ENCODE measurements around the gene LAMA2.

LAMA2 gene

DNA sequence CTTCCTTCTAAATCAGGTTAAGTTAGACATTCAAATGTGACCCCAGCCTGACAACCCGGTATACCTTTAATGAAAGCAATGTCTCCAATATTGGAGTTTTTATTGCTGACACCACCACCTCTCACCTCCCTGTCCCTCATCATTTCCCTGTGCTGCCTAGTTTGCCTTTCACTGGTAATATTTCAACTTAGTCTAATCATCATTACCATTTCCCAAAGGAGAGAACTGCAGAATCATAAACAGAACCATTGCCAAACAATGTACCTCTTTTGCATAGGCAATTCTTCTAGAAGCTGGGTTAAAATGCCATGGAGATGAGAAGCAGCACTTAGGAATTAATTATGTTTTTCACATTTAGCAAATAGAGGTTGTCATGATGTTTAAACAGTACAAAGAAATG lies 370.3 kb downstream of the LAMA2 start:
- TF ChIP-seq, protein P1, sequence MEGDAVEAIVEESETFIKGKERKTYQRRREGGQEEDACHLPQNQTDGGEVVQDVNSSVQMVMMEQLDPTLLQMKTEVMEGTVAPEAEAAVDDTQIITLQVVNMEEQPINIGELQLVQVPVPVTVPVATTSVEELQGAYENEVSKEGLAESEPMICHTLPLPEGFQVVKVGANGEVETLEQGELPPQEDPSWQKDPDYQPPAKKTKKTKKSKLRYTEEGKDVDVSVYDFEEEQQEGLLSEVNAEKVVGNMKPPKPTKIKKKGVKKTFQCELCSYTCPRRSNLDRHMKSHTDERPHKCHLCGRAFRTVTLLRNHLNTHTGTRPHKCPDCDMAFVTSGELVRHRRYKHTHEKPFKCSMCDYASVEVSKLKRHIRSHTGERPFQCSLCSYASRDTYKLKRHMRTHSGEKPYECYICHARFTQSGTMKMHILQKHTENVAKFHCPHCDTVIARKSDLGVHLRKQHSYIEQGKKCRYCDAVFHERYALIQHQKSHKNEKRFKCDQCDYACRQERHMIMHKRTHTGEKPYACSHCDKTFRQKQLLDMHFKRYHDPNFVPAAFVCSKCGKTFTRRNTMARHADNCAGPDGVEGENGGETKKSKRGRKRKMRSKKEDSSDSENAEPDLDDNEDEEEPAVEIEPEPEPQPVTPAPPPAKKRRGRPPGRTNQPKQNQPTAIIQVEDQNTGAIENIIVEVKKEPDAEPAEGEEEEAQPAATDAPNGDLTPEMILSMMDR (IDR thresholded peaks at IDR 0.05; ENCODE audit: low read depth, low read length), result no peak
- H3K4me3 ChIP-seq (ENCODE audit: low read depth, low read length), result no peak overlapping the region

DNA sequence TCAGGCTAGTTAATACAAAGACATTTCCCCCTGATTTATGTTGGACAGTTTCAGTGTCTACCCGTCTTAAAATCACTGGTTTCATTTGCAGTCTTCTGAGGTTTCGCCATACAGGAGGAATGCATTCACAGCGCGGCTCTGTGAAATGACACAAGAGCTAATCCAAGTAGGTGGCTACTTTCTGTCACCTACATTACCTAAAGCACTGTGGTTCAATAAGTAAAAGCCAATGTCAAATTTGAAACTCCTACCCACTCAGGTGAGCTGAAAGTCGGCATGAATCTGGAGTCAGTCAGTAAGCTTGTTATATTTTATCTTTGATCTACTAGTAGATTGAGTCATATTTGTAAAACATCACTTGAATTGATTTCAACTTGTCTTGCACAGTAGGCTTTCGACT lies 370.8 kb downstream of the LAMA2 start:
- H3K4me3 ChIP-seq (ENCODE audit: low read depth, low read length), result no peak overlapping the region

DNA sequence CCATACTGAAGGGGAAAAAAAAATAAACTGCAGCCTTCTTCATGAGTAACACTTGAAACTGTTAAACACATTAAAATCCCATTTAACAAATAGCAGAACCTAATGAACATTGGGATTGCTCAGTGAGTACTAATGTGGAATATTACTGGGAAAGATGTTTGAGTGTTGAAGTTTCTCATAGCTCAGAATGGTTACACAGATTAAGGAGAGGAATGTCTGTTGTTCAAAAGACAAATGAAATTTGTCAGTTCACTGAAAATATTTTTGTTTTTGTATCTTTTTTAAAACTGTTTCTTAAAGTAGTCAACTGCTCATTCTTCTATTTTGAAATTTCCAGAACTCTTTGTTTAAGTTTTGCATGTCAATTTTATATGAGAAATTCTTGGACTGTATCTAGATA lies 374.3 kb downstream of the LAMA2 start:
- TF ChIP-seq, protein P1 (IDR thresholded peaks at IDR 0.05; ENCODE audit: low read depth, low read length), result no peak
- no peak overlapping the region for H3K4me3 ChIP-seq (ENCODE audit: low read depth, low read length)

More for the DNA sequence above, 370.8 kb downstream of the LAMA2 start:
- TF ChIP-seq, protein P1 (IDR thresholded peaks at IDR 0.05; ENCODE audit: low read depth, low read length), result no peak

DNA sequence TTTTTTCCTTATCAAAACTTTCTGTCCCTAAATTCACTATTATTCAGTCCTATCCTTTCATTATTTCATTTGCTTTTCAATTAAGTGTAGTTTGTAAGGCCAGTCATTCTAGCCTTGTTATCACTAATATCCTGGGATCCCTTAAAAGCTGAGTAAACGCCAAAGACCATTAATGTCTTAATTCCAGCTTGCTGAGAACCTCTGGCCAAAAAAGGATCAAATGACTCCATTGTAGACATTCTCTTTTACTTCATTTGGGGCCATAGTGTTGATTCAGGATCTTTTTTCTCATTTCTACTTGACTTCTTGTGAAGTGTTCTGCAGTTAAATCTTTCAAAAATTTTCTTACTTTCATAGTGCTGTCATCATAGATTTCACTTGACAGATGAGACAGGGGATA lies 379.7 kb downstream of the LAMA2 start:
- TF ChIP-seq, protein P1 (IDR thresholded peaks at IDR 0.05; ENCODE audit: low read depth, low read length), result no peak
- no peak overlapping the region for H3K4me3 ChIP-seq (ENCODE audit: low read depth, low read length)

DNA sequence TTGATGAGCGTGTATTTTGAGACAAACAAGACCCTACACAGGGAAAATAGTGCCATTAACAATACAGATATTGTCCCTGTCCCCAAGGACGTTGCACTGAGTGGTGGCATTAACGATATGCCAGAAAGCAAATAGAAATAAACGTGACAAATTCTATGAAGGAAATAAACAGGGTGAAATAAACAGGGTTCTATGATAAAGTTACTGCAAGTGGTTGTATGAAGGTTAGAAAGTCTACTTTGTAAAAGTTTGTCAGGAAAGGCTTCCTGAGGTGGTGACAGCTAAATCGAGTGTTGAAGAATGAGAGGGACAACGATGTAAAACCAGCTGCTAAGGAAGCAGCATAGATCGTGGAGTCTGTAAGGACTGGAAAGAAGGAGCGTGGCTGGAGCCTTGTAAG lies 380.2 kb downstream of the LAMA2 start:
- TF ChIP-seq, protein P1 (IDR thresholded peaks at IDR 0.05; ENCODE audit: low read depth, low read length), result no peak
- H3K4me3 ChIP-seq (ENCODE audit: low read depth, low read length), result no peak overlapping the region

DNA sequence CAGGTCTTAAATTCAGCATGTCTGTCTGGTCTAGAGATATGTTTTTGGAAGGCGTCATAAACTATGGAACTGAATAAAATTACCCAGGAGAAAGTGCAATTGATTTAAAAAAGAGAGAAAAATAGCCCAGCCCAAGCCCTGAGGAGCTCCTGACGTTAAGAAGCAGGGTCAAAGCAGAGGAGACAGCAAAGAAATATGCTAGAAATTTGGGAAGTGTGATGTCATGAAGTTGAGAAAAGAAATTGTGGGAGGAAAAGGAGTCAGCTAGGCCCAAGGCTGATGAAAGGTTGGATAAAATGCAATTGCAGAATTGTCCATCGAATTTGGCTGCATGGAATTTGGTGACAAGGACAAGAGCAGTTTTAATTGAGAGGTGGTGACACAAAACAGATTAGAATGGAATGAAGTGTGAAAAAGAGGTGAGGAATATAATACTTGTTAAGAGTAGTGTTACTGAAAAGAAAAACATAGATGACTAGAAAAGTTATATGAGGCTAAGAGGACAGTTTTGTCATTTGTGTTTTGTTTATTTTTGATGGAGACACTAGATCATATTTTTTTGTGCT lies 381.6 kb downstream of the LAMA2 start:
- H3K4me3 ChIP-seq (ENCODE audit: low read depth, low read length), result no peak overlapping the region
- TF ChIP-seq, protein P1 (IDR thresholded peaks at IDR 0.05; ENCODE audit: low read depth, low read length), result no peak

DNA sequence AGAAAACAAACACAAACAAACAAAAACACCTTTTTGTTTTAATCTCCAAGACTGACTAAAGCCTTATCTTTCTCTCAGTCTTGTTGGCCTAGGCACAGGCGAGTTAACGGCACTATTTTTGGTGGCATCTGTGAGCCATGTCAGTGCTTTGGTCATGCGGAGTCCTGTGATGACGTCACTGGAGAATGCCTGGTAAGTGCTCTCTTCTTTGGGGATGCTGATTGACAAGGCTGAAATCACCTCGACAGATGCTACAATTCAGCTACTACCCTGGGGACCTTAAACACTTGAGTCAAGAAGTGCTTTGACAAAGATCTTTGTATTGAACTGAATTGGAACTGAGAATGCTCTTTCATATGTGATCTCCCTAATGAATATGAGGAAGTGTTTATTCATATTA lies 384.1 kb downstream of the LAMA2 start:
- H3K4me3 ChIP-seq (ENCODE audit: low read depth, low read length), result no peak overlapping the region
- TF ChIP-seq, protein P1 (IDR thresholded peaks at IDR 0.05; ENCODE audit: low read depth, low read length), result no peak
